A673 (cell line): ENCODE measurements around the gene DNASE1.

ENCODE experiments used
- CTCF ChIP-seq: fragments of 300-800, 200-600 bp; sonication (generic); conservative IDR thresholded peaks from 2 replicates; pipeline ENCODE4 v1.5.1; 2017; ENCODE audit warnings: low read depth, mild to moderate bottlenecking, antibody characterized with exemption, low read length, moderate library complexity, mixed read lengths
- EZH2 ChIP-seq: fragments of 200-600 bp; sonication (generic); IDR thresholded peaks from 2 replicates; pipeline ENCODE4 v1.6.1; 2017; ENCODE audit warnings: borderline replicate concordance, low read depth, mild to moderate bottlenecking, mixed read lengths, antibody characterized with exemption, low read length; ENCODE audit not compliant: poor library complexity, severe bottlenecking

DNA sequence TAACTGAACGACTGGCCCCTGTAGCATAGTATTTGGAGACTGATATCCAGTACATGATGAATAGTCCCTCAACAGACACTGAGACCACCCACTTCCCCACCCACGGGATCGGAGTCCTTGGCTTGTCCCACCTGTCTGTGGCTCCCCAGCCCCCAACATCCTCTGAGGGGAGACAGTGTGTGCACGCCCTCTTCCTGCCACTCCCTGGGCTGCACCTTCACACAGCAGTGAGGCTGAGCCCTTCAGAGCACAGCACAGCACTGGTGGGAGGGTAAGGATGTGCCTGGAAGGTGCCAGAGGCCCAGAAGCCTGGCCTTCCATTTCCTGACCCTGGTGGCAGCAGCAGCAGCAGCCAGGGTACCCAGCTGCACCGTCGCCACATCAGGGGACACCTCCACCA is 11.0 kb downstream of the DNASE1 start:
- TF ChIP-seq CTCF: no peak
- TF ChIP-seq EZH2: no peak
